ENCODE results near the gene MTSS2.
"Not testable (repeated sequence)": the region's sequence is repeated elsewhere in the genome, so short reads cannot be mapped to it uniquely, and the experiment has no call there.

The MTSS2 gene

GRCh38 chr16:70685061-70685937 lies 554 bp downstream of the MTSS2 start:
- DNase-seq (ENCODE audit: low spot score), result no peak

GRCh38 chr16:70684146-70685060 lies 1.4 kb downstream of the MTSS2 start:
- DNase-seq (ENCODE audit: low spot score), result no peak

GRCh38 chr16:70683146-70683944 lies 2.5 kb downstream of the MTSS2 start:
- no peak for DNase-seq (ENCODE audit: low spot score)

DNA sequence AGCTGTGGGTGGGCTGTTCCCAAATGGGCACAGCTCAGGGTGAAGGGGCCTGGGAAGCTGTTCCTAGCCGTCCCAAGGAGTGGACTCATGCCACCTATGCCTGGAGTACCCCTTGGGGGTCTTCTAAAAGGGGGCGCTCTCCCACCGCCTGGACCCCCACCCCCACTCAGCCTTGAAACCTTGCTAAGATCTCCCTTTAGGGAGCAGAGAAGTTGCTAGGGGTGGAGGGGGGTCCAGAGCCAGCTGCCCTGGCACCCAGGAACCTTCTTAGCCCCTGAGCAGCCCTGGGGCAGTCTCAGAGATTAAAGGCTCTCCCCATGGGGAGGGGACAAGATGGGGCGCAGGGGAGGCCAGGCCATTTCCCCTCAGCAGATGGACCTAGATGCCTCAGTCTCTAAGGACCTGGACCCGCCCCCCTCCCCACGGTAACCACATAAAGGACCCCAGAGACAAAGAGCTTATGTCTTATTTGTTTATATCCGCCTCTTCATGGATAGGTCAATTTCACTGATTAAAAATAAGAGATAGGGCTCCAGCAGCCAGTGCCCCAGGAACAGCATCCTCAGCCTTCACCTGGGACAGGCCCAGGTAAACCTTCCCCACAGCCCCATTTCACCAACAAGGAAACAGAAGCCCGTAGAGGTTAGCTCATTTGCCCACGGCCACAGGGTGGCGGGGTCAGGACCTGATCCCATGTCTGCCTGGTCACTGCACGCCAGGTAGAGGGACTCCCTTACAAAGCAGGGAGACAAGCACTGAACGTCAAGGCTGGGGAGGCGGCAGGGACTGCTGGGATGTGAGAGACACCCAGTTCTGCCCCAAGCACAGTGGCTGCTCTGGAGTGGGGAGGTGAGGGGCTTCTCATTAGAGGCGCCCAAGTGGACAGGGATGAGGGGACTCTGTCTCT lies 3.4 kb downstream of the MTSS2 start:
- peak; percentile 38 for DNase-seq (ENCODE audit: low spot score)

GRCh38 chr16:70681382-70682238 lies 4.2 kb downstream of the MTSS2 start:
- no peak for DNase-seq (ENCODE audit: low spot score)

DNA sequence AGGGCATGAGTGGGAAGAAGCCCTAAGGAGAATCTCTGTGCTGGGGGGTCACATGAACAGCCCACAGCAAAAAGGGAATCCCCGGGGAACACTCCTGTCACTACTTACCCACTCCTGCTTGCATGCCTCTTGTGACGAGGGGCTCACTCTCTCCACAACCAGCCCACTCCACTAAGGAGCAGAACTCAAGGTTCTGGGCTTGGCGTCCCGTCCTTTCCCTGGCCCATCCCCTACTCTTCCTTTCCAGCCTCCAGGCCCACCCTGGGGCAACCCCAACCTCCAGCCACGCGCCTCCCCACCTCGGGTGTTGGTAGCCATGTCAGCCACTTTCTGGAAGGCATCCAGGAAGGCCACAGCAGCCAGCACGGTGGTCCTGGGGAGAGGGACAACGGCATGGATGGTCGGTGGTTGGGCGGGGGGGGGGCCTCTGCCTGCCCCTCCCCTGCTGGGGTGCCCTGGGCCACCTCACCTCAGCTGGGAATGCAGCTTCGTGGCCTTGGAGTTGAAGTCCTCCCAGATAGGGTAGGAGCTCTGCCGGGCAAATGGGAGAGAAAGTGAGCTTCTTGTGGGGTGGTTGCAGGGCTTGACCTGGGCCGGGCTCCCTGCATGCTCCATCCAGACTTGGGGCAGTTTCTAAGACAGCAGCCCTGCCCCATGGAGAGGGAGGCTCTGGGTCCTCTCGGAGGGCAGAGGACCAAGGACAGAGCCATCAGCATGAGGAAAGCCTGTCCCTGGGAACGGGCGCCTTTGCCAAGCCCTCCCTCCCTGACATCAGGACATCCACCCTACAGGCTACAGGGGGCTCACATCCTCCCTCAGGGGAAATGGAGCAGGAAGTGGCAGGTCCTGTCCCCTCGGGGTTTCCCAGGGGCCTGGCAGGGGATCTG lies 5.1 kb downstream of the MTSS2 start:
- no peak for DNase-seq (ENCODE audit: low spot score)

DNA sequence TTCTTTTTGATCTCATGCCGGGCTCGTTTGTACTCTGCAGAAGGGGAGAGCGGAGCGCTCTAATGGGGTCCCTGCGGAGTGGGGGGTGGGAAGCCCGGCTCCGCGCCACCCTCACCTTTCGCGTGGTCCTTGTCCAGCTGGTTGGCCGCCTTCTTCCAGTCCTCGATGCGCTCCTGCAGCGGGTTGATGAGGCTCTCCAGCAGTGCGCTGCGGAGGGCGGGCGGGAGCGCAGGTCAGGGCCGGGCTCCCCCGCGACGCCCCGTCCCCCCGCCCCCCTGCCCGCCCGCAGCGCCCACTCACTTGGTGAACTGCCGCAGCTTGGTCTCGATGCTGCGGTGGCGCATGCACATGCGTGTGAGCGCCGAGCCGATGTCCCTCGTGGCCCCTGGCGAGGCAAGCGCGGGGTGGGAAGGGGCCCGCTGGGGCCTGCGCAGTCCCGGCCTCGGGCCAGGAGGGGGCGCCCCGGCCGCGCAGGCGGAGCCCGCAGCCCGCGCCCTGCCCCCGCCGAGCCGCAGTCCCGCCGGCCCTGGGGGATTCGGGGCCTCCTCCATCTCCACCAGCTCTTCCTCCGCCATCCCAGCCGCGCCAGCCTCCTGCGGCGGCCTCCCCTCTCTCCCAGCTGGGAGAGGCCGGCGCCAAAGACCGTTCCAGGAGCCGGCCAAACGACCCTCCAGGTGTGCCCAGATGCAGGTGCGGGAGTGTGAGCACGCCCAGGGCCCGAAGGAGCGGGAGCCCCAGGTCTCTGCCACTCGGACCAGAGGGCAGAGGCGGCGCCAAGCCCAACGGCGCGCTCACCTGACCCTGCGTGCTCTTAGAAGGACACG lies 6.0 kb downstream of the MTSS2 start:
- DNase-seq (ENCODE audit: low spot score), result no peak

DNA sequence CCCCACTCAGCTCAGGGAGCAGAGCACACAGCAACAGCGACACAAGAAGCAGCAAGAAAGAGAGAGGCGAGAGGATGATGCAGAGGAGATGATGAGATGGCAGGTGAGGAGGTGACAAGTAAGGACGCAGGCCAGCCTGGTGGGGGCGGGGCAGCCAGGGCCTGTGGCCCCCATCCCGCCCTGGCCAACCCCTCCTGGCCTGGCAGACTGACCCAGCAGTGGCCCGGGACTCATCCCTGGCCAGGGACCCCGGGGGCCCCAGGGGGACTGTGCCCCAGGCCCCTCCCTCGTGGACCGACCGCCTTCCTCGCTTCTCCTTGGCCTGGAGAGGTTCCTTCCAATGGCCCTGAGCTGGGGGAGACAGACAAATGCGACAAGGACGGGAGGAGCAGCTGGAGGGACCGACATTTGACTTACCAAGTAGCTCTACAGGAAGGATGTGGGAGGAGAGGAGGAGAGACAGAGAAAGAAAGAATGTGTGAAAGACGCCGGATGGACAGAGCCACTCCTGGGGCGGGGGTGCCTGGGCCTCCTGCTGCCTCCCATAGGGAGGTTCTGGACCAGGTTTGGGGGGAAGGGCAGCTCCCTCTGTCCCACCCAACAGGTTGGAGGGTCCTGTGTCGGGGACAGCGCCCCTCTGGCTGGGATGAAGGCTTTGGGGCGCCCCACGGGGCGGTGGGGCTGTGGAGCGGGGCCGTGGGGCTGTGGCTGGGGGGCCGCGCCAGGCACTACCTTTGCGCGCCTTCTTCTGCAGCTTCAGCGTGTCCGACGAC lies 6.8 kb downstream of the MTSS2 start:
- DNase-seq (ENCODE audit: low spot score), result no peak

- no peak for DNase-seq (ENCODE audit: low spot score)
These were observed 7.5 kb downstream of the MTSS2 start for GRCh38 chr16:70678121-70678897.

- DNase-seq (ENCODE audit: low spot score), result no peak
These were observed 8.2 kb downstream of the MTSS2 start for GRCh38 chr16:70677499-70678120.

- no peak for DNase-seq (ENCODE audit: low spot score)
These were observed 9.0 kb downstream of the MTSS2 start for GRCh38 chr16:70676675-70677498.

- no peak for DNase-seq (ENCODE audit: low spot score)
These were observed 9.9 kb downstream of the MTSS2 start for GRCh38 chr16:70675851-70676513.

DNA sequence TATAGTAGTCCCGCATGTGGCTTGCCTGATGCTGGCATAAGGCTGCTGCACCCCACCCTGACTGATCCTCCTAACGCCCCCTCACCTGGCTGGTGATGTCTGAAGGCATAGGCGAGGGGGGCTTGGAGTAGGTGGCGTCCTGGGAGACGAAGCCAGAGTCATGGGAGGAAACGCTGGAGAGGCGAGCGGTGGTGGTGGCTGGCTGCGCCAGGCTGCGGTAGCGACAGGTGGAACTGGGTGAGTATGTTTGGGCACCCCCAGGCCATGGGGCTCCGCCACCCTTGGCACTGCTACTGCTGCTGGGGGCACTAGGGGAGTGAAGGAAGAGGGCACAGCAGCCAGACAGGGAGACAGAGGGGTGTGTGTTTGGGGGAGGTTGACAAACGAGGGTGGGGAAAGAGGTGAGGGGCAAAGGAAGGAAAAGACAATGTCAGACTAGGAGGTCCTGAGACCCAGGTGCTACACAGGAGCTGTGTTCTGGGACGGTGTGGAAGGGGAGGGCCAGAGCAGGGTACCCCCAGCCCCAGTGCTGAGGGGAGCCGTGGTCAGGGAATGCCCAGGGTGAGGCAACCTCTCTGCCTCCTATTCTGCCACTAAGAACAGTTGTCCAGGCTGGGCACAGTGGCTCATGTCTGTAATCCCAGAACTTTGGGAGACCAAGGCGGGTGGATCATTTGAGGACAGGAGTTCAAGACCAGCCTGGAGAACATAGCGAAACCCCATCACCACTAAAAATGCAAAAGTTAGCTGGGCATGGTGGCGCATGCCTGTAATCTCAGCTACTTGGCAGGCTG lies 11.4 kb downstream of the MTSS2 start:
- DNase-seq (ENCODE audit: low spot score), result no peak

DNA sequence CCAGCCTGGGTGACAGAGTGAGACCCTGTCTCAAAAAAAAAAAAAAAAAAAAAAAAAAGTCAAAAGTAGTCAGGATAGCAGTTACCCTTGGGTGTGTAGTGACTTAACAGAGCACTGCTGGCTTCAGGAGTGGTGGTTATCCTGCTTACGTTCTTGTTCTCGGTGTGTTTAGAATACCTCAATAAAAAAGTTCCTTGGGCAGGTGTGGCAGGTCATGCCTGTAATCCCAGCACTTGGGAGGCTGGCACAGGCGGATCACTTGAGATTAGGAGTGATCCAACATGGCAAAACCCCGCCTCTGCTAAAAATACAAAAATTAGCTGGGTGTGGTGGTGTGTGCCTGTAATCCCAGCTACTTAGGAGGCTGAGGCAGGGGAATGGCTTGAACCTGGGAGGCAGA lies 14.9 kb downstream of the MTSS2 start:
- DNase-seq (ENCODE audit: low spot score), result not testable (repeated sequence)
